GM18907 (cell line): ENCODE data around the gene SSH2.
"Not testable (repeated sequence)": the region's sequence is repeated elsewhere in the genome, so short reads cannot be mapped to it uniquely, and the experiment has no call there.

ENCODE experiments used
- ATAC-seq: cut with Tn5 transposase; IDR thresholded peaks from one replicate; pipeline ENCODE4 v1.9.1; 2021; ENCODE audit warnings: mild to moderate bottlenecking, moderate library complexity; ENCODE audit not compliant: unreplicated experiment

SSH2 gene

GRCh38 chr17:29881256-29881655, 48.8 kb downstream of the SSH2 start:
- no peak for ATAC-seq

DNA sequence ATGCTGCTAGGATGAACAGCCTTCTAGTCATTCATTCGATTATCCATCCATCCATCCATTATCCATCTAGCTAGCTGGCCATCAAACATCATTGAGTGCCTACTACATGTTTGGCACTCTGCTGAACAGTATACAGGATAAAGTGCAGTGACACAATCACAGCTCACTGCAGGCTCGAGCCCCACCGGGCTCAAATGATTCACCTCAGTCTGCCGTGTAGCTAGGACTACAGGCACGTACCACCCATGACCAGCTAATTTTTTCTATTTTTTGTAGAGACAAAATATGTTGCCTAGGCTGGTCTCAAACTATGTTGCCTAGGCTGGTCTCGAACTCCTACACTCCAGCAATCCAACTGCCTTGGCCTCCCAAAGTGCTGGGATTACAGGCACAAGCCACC, 50.0 kb downstream of the SSH2 start:
- ATAC-seq: no peak

GRCh38 chr17:29874931-29875596, 55.0 kb downstream of the SSH2 start:
- ATAC-seq: no peak

GRCh38 chr17:29874358-29874757, 55.7 kb downstream of the SSH2 start:
- ATAC-seq: not testable (repeated sequence)

- no peak for ATAC-seq
Measured at GRCh38 chr17:29873476-29873875, 56.6 kb downstream of the SSH2 start.

DNA sequence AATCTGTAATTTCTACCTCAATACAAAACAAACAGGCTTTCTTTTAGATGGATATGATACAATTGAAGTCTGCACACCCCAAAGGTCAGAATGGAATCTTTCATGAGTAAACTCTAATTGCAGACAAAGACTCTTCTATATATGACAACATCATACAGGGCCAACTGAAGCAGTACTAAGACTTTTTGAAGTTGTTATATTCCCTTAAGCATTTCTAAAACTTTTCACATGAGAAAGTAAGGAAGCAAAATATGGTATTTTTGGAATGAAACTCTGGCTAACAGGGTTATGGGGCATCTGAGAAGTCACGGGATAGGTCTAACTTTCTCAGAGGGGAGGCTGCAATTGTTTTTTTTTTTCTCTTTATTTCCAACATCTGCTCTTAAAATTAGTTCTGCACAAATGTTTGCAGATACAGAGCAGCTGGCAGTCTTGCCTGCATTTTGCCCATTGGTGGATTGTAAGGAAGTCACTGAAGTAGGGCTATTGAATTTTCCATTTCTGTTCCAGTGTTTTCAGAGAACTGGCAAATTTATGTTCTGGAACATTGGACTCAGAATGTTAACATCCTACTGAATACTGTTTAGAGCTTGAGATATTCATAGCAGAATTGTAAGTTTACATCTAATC, 59.1 kb downstream of the SSH2 start:
- no peak for ATAC-seq

GRCh38 chr17:29867643-29868181, 62.3 kb downstream of the SSH2 start:
- ATAC-seq: no peak

DNA sequence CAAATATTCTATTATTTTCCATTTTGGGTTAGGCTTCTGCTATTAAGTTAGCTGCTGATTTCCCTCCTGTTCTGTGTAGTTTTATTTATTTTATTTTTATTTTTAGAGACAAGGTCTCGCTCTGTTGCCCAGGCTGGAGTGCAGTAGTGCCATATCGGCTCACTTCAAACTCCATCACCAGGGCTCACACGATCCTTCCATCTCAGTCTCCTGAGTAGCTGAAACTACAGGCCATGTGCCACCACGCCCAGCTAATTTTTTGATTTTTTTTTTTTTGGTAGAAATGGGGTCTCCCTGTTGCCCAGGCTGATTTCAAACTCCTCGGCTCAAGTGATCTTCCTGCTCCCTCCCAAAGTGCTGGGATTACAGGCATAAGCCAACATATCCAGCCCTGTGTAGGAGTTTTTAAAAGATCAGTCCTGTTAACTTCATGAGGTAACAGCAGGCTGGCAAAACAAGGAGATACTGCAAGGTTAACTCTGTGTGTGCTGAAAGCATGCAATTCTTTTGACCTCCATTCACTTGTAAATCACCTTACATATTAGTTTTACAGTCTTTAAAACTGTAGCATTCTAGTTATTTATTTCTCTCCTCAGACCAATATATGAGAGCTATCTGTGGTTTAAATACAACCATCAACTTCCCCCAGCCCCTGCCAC, 63.2 kb downstream of the SSH2 start:
- ATAC-seq: no peak

- ATAC-seq: no peak
Measured at GRCh38 chr17:29864615-29865014, 65.4 kb downstream of the SSH2 start.

DNA sequence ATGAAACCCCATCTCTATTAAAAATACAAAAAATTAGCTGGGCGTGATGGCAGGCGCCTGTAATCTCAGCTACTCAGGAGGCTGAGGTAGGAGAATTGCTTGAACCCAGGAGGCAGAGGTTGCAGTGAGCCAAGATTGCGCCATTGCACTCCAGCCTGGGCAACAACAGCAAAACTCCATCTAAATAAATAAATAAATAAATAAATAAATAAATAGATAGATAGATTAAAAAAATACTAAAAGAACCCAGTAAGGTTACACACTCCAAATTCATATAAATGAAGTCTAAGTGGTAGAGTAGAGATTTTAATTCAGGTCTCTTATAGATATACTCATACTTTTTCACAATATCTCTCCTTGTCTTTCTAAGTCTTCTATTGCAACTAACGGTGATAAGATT, 65.9 kb downstream of the SSH2 start:
- ATAC-seq: not testable (repeated sequence)

DNA sequence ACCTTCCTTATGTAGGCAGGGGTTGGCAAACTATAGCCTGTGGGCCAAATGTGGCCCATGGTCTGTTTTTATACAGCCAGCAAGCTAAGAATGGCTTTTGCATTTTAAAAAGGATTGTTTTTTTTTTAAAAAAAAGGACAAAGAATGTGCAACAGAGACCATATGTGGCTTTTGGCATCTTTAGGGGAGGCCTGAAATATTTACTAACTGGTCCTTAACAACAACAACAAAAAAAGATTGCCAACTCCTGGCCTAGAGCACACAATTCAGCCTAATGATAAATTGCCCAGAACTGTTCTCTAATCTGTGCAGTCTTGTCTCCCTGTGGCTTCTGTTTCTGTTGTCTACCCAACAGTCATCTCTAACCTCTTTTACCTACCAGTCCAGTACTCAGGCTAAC, 67.1 kb downstream of the SSH2 start:
- ATAC-seq: no peak

DNA sequence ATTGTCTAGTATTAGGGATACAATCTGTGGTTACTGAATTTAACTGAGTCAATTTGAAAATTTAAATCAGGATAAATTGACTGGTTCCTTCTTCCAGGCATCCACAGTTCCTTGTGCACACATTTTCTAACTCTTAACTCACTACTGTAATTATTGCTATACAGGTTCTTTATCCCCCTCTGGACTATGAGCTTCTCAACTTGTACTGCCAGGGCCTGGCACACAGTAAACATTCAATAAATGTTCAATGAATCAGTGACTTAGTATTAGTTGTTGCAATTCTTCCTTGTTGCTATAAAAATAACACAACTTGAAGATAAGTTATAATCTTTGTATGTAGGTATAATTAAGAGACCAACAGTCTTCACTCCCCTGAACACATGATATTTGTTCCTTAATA, 67.9 kb downstream of the SSH2 start:
- ATAC-seq: no peak

DNA sequence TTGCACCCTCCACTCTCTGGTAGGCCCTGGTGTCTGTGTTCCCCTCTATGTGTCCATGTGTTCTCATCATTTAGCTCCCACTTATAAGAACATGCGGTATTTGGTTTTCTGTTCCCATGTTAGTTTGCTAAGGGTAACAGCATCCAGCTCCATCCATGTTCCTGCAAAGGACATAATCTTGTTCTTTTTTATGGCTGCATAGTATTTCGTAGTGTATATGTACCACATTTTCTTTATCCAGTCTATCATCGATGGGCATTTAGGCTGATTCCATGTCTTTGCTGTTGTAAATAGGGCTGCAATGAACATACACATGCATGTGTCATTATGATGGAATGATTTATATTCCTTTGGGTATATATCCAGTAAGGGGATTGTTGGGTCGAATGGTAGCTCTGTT, 70.6 kb downstream of the SSH2 start:
- not testable (repeated sequence) for ATAC-seq

- no peak for ATAC-seq
Measured at GRCh38 chr17:29857823-29858222, 72.2 kb downstream of the SSH2 start.

GRCh38 chr17:29857105-29857504, 72.9 kb downstream of the SSH2 start:
- ATAC-seq: not testable (repeated sequence)

DNA sequence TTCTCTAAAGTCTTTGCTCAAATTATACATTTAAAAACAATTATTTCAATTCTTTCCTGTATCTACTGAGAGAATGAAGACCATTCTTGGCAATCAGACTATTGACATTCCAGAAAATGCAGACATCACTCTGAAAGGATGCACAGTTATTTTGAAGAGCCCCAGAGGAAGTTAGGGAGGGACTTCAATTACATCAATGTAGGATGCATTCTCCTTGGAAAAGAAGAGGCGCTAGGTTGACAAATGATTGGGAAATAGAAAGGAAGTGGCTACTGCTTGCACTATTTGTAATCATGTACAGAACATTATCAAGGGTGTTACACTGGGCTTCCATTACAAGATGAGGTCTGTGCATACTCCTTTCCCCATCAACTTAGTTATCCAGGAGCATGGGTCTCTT, 74.3 kb downstream of the SSH2 start:
- no peak for ATAC-seq

DNA sequence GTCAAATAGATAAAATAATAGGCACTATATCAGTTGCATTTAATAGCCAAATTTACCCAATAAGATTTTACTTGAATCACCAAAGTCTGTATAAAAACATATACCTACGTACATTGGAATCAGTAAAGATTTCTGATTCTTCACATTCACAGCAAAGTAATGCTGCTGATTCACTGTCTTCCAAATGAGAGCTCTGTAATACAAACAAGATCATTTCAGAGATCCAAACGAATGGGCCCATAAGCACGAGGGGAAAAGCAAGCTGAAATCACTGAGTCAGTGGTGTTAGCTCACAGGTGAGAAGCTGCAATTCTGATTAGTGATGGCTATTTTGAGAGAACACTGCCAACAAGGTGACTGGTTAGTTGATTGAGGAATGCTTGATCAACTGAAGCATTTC, 81.3 kb downstream of the SSH2 start:
- no peak for ATAC-seq

DNA sequence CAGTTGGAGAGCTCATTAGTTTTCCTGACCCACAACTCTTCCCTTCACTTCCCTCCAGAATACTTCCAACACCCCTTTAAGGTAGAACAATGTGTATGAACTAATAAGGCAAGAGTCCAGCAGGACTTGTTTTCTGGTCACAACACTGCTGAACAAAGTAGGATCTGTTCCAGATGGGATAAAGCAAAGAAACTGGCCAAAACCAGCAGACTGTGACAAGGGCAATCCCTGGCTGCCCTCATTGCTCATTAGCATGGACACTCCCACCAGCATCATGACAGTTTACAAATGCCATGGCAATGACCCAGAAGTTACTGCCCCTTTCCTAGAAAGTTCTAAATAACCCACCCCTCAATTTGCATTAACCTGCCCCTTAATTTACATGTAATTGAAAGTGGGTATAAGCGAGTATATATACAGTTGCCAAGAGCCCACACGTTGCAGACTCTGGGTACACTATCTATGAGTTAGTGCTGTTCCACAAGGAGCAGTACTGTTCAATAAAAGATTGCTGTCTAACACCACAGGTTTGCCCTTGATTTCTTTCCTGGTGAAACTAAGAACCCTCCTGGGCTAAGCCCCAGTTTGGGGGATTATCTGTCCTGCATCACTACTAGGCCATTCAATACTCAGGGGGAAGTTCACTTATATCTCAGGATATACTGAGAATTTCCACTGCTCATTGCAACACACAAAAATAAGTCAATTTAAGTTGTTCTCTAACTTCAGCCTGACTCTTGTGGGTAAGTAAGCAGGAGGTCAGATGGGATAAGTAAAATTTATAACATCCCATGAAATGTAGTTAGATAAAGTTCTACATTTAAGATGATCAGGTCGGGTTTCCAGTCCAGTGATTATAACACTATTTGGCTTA, 82.3 kb downstream of the SSH2 start:
- ATAC-seq: no peak

DNA sequence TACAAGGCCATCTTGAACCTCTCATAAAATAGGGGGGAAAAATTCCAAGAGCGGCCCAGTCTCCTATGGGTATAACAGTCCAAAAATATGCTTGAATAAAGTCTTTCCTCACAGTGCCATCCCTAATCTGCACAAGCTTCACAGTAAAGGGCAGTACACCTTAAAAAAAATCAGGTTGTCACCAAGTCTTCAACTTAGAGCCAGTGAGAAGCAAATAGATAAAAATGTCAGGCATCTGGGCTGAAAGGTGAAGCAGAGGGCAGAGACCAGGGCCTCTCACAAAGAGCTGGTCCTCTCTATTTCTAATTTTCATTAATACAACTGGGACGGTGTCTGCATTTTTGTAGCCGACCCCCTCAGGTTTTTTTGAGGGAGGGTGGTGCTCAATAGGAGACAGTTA, 82.9 kb downstream of the SSH2 start:
- no peak for ATAC-seq

- no peak for ATAC-seq
Measured at GRCh38 chr17:29846298-29846697, 83.7 kb downstream of the SSH2 start.
